Measurements from ENCODE around the gene TGFBR2.

TGFBR2 gene

DNA sequence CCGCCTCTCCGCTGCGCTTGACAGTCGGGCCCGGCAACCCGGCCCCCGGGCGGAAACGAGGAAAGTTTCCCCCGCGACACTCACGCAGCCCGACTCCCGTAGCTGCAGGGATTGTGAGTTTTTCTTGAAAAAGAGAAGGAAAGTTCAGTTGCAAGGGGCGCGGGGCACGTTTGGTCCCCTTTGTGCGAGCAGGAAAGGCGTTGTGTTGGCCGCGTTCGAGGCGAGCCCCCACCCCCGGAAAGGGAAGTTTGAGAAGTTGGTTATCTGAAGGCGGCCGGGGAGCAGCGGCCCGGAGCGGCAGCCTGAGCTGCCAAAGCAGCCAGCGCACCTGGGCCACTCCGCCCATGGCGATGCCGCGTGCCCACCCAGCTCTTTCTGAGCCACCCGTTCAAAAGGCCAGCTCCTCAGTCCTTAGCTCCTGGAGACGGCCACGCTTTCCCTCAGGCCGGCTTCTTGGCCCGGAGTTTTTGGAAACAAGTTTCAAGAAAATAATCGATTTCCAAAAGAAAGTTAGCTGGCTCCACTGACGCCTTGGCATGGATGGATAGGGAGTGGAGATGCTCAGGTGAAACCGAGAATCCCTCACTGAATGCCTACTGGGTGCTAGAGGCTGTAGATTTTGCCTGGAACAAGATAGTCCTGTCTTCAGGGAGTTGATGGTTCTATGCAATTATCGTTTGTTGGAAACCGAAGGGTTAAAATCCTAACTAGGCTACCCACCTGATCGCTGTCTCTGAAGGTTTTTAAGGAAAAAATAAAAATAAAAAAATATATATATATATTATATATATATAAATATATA, 832 bp downstream of the TGFBR2 start:
- peak overlapping the region; percentile 88 for H3K4me3 ChIP-seq (ENCODE audit: low read length)
- no peaks in the 10 kb centered on the region for H3K36me3 ChIP-seq (ENCODE audit: insufficient read depth, low read length)
- H3K27me3 ChIP-seq (ENCODE audit: insufficient read depth, low read length): no peaks in the 10 kb centered on the region
- peak overlapping the region; percentile 99 for H2AFZ ChIP-seq (ENCODE audit: low read depth, low read length)
- H3K9me3 ChIP-seq (ENCODE audit: low read length): no peaks in the 10 kb centered on the region
- peaks cover 4% of the 10 kb centered on the region for H3K4me1 ChIP-seq (ENCODE audit: insufficient read depth, low read length)

DNA sequence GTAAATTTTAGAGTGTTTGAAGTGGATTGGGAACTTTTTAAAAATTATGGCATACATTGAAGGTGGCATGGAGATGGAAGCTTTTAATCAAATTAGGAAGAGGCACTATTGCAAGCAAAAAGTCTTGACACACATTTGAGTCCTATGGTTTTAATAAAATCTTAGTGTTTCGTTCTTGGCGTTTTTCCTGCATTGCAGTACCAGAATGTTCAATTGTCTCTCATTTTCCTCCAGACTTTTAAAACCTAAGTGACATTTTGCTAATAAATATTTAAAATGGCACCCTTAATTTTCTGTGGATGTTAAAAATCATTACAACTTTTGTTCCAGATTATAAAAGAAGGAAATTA, 2.2 kb downstream of the TGFBR2 start:
- no peaks in the 10 kb centered on the region for H3K27me3 ChIP-seq (ENCODE audit: insufficient read depth, low read length)
- peaks cover 4% of the 10 kb centered on the region for H3K4me1 ChIP-seq (ENCODE audit: insufficient read depth, low read length)
- H3K4me3 ChIP-seq (ENCODE audit: low read length): no peak overlapping the region
- no peaks in the 10 kb centered on the region for H3K36me3 ChIP-seq (ENCODE audit: insufficient read depth, low read length)
- no peaks in the 10 kb centered on the region for H3K9me3 ChIP-seq (ENCODE audit: low read length)
- H2AFZ ChIP-seq (ENCODE audit: low read depth, low read length): no peak overlapping the region

DNA sequence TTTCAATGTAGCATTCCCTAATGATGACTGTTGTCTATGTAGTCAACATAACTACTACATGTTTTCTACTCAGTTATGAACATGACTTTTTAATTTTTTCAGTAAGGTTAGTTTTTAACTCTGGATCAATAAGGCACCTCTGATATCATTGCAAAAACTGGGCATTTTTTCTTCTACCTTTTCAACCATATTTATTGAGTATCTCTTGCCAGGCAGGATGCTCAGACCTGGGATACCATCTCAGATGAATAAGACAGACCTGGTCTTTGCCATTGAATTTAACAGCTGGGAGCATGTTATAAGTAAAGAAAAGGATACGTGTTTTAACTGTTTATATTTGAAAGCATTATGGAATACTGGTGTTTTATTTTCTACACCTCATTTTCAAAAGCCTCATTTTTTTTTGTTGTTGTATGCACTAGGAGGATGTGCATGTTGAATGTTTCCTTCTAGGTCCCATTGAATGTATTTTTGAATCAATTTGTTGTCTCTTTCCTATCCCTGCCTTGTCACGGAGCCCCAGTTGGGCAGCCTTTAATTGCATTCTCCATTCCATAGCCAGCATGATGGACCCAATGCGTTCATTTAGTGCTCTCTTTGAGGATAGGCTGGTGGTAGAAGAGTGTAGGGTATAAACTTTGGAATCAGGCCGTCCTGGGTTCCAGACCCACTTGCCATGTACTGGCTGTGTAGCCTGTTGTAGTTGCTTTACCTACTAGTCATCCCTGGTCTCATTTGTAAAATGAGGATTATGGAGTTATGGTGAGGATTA, 3.7 kb downstream of the TGFBR2 start:
- peaks cover 4% of the 10 kb centered on the region for H3K4me1 ChIP-seq (ENCODE audit: insufficient read depth, low read length)
- no peaks in the 10 kb centered on the region for H3K9me3 ChIP-seq (ENCODE audit: low read length)
- no peak overlapping the region for H3K4me3 ChIP-seq (ENCODE audit: low read length)

DNA sequence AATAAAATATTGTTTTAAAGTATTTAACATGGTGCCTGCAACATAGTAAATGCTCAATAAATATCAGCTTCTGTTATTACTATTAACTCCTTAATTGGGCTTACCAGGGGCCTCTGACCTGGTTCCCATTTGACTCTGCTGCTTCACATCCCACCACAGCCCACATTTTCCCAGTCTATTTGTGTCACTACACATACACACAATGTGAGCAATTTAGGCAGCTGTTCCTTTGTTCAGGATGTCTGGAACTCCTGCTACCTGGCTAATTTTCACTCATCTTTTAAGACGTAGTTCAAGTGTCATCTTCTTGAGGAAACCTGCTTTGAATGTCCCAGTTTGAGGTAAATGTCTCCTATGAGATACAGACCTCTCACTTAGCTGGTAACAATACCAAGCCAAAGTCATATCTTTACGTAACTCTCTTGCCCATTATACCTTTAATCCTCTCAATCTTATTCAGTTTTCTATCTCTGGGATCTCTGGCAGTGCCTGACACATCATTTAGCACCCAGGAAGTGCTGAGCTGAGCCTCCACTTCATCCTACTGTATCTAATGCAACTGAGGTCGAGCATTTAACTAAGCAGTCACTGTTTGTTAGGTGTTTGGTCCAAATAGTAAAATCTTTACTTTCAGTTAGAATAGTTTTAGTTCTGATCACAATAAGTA, 4.4 kb downstream of the TGFBR2 start:
- Histone ChIP-seq H3K4me1 (ENCODE audit: insufficient read depth, low read length) (peaks cover 4% of the 10 kb centered on the region), H3K36me3 (ENCODE audit: insufficient read depth, low read length) (no peaks in the 10 kb centered on the region), H2AFZ (ENCODE audit: low read depth, low read length) (no peak overlapping the region), H3K4me3 (ENCODE audit: low read length) (no peak overlapping the region), H3K9me3 (ENCODE audit: low read length) (no peaks in the 10 kb centered on the region), H3K27me3 (ENCODE audit: insufficient read depth, low read length) (no peaks in the 10 kb centered on the region)

More for the DNA sequence above, 3.7 kb downstream of the TGFBR2 start:
- no peaks in the 10 kb centered on the region for H3K36me3 ChIP-seq (ENCODE audit: insufficient read depth, low read length)
- H3K27me3 ChIP-seq (ENCODE audit: insufficient read depth, low read length): no peaks in the 10 kb centered on the region
- no peak overlapping the region for H2AFZ ChIP-seq (ENCODE audit: low read depth, low read length)

DNA sequence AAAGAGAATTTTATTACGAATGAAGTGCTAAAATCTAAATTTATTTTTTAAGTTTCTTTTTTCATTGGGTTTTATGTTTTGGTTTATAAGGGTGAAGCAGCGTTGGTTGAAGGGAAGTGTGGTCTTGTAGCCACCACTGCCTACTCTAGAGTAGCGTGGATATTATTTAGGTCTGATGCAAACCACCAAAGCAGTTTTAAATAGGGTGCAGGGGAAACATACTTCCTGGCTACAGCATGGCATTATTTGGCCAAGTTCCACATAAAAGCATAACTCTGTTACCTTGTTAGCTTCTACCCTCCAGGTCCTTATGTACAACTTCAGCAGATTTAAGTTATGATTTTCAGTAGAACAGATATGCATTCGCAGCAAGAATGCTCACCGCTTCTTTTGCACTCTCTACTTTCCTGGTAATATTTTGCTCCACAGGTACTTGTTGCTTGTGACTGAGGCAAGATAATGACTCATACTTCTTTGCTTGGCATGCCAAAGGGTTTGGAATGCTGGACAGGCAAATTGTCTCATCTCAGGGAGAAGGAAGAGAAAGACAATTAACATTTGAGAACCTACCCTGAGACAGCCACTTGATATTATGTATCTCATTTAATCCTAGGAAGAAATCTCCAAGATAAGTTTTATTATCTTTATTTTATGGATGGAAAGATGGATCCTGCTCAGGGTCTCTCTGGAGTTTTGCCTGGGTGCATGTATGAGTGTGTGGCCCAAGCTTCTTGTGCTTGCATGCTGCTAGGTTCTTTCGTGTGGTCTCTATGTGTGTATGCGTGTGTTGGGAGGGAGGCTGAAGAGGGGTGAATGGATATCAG, 5.4 kb downstream of the TGFBR2 start:
- H3K4me3 ChIP-seq (ENCODE audit: low read length): no peak overlapping the region

DNA sequence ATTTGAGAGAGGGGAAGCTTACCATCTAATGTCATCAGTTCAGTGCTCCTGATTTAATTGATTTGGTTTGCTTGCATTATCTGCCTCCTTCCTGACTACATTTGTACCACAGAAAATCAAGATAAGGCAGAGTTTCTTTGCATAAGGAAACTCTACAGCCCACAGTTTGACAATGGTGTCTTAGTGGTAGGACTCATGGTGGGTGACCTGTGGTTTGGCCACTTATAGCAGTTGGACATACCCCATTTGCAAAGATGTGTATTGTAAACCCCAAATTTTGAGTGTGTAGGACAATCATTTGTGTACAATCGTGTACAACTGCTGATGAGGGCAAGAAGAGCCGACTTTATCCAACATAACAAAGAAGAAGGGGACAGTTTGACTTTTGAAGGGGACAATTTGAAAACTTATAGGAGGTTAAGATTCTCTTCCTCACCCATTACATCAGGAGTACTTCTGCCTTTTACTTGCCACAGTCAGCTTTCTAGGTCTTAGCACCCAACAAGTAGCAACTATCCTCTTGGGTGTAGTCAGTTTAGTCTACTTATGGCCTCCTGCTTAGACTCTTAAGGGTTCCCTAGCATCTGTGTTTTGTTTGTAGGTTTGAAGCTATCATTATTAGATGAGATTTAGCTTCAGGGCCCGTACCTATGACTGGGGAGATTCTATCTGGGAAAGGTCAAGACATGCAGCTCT, 6.2 kb downstream of the TGFBR2 start:
- no peaks in the 10 kb centered on the region for H3K4me1 ChIP-seq (ENCODE audit: insufficient read depth, low read length)
- H3K4me3 ChIP-seq (ENCODE audit: low read length): no peak overlapping the region
- no peaks in the 10 kb centered on the region for H3K36me3 ChIP-seq (ENCODE audit: insufficient read depth, low read length)
- no peak overlapping the region for H2AFZ ChIP-seq (ENCODE audit: low read depth, low read length)
- H3K27me3 ChIP-seq (ENCODE audit: insufficient read depth, low read length): no peaks in the 10 kb centered on the region
- no peaks in the 10 kb centered on the region for H3K9me3 ChIP-seq (ENCODE audit: low read length)

More for the DNA sequence above, 5.4 kb downstream of the TGFBR2 start:
- Histone ChIP-seq H3K27me3 (ENCODE audit: insufficient read depth, low read length) (no peaks in the 10 kb centered on the region), H2AFZ (ENCODE audit: low read depth, low read length) (no peak overlapping the region), H3K4me1 (ENCODE audit: insufficient read depth, low read length) (peaks cover 4% of the 10 kb centered on the region), H3K9me3 (ENCODE audit: low read length) (no peaks in the 10 kb centered on the region), H3K36me3 (ENCODE audit: insufficient read depth, low read length) (no peaks in the 10 kb centered on the region)

DNA sequence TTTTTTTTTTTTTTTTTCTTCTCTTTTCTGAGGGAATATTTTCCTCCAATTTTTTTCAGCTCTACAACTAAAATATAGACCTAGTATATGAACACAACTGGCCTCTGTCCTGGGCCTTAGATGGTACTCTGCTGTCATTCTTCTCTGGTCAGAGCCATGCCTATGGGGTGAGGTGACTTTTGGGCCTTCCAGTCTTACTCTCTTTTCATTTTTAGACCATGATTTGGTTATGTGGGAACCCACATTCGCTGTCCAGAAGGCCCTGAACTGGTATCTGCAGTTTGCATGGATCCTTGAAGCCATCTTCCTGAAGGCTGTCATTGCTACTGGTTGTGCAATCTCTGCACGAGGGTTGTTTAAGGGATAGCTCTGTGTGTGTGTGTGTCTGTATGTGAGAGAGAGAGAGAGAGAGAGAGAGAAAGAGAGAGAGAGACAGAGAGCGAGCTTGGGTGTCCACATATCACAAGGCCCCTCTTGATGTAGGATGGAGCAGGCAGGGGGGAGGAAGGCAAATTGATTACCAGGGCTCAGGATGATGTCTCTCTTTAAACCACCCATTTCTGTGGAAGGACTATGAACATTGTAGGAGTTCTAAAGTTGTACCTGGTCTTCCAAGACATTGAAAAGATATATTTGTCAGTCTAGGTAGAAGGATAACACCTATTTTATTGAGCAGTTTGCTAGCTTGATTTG, 6.9 kb downstream of the TGFBR2 start:
- Histone ChIP-seq H3K27me3 (ENCODE audit: insufficient read depth, low read length) (no peaks in the 10 kb centered on the region), H2AFZ (ENCODE audit: low read depth, low read length) (no peak overlapping the region), H3K9me3 (ENCODE audit: low read length) (no peaks in the 10 kb centered on the region), H3K4me1 (ENCODE audit: insufficient read depth, low read length) (no peaks in the 10 kb centered on the region), H3K4me3 (ENCODE audit: low read length) (no peak overlapping the region), H3K36me3 (ENCODE audit: insufficient read depth, low read length) (no peaks in the 10 kb centered on the region)

DNA sequence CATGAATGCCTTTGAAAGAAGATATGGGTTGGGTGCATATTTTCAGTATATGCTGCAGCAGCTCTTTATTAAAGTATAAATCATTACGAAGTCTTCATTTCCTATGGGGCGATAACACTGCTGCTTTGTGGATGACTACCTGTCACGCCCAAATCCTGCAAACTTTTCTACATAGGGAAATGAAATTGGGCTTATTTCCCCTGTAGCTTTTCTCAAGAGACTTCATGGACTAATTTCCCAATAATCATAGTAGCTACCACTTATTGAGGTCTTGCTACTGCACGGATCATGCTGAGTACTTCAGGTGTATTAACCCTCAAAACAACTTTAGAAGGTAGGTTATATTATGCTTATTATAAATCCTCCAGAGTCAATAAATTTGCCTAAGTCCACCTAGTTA, 8.0 kb downstream of the TGFBR2 start:
- Histone ChIP-seq H3K4me1 (ENCODE audit: insufficient read depth, low read length) (no peaks in the 10 kb centered on the region), H3K27me3 (ENCODE audit: insufficient read depth, low read length) (no peaks in the 10 kb centered on the region), H3K4me3 (ENCODE audit: low read length) (no peak overlapping the region), H2AFZ (ENCODE audit: low read depth, low read length) (no peak overlapping the region), H3K9me3 (ENCODE audit: low read length) (no peaks in the 10 kb centered on the region), H3K36me3 (ENCODE audit: insufficient read depth, low read length) (no peaks in the 10 kb centered on the region)

DNA sequence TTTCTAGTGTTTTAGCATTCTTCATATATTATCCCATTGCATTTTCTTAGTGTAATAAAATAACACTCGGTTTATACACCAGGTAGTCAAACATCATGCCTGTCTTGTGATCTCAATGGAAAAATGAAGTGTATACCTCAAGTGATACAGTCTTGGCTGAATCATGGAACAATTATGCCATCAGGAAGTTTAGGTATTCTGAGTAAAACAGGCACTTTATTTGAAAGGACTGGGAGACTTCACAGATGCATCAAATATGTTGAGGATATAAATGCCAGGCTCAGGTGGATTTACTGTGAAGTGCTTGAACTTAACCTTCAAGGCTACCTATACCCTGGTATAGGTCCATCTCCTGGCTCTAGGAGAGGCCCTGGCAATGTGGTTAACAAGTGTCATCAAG, 8.5 kb downstream of the TGFBR2 start:
- H3K27me3 ChIP-seq (ENCODE audit: insufficient read depth, low read length): no peaks in the 10 kb centered on the region
- H3K4me3 ChIP-seq (ENCODE audit: low read length): no peak overlapping the region
- no peaks in the 10 kb centered on the region for H3K4me1 ChIP-seq (ENCODE audit: insufficient read depth, low read length)
- H3K36me3 ChIP-seq (ENCODE audit: insufficient read depth, low read length): no peaks in the 10 kb centered on the region
- no peaks in the 10 kb centered on the region for H3K9me3 ChIP-seq (ENCODE audit: low read length)
- H2AFZ ChIP-seq (ENCODE audit: low read depth, low read length): no peak overlapping the region

DNA sequence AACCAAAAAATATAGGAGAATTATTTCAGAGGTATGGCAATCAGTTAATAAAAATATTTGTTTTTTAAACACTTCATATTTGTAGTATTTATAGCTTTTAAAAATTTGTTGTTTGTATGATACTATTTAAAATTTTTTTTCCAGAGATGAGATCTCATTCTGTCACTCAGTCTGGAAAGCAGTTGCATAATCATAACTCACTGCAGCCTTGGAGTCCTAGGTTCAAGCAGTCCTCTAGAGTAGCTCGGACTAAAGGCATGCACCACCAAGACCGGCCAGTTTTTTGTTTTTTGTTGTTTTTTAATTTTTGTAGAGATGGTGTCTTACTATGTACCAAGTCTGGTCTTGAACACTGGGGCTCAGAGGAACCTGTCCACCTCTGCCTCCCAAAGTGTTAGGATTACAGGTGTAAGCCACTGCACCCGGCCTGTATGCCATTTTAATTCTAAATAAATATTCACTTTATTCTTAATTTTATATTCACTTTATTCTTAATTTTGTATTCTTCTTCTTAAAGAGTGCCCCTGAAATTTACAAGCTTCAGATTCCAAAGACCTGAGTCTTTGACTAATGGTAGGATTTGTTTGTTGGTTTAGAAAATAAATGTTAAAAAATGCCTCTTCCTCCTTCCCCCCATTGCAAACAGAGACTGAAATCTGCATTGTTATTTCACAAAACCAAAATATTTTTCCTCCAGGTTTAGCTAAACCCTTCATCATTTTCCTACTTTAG, 9.4 kb downstream of the TGFBR2 start:
- Histone ChIP-seq H3K9me3 (ENCODE audit: low read length) (no peaks in the 10 kb centered on the region), H3K36me3 (ENCODE audit: insufficient read depth, low read length) (no peaks in the 10 kb centered on the region), H3K27me3 (ENCODE audit: insufficient read depth, low read length) (no peaks in the 10 kb centered on the region), H3K4me1 (ENCODE audit: insufficient read depth, low read length) (no peaks in the 10 kb centered on the region), H3K4me3 (ENCODE audit: low read length) (no peak overlapping the region), H2AFZ (ENCODE audit: low read depth, low read length) (no peak overlapping the region)

DNA sequence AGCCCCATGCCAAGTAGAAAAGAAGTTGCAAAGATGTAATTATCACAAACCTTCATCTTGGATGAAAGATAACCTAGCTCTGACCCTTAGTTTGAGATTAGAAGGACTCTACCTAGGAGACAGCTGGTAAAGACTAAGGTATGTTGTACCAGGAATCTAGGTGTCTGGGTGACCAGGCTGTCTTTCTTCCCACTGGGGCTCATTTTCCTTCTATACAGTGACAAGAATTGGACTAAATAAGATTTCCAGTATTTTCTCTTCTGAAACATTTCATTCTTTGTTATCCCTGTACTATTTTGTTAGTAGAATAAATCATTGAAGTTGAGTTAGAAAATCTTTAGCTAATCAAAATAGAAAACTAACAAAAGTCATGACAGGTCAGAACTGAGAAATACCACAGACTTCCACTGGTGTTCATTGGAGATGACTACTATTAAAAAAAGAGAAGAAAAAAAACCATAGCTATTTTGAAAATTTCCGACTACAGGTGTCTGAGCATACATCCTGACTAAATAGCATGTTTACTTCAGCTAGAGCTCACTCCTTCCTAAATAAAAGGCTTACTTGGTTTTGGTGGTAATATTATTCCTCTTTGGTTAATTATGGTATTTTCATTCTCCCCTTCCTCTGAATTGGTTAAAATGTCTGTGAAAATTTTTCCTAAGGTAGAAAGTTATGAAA, 10.1 kb downstream of the TGFBR2 start:
- H3K36me3 ChIP-seq (ENCODE audit: insufficient read depth, low read length): no peaks in the 10 kb centered on the region
- H3K4me3 ChIP-seq (ENCODE audit: low read length): no peak overlapping the region
- no peak overlapping the region for H2AFZ ChIP-seq (ENCODE audit: low read depth, low read length)
- H3K4me1 ChIP-seq (ENCODE audit: insufficient read depth, low read length): no peaks in the 10 kb centered on the region
- no peaks in the 10 kb centered on the region for H3K27me3 ChIP-seq (ENCODE audit: insufficient read depth, low read length)
- no peaks in the 10 kb centered on the region for H3K9me3 ChIP-seq (ENCODE audit: low read length)
